ENCODE results near the gene KCNJ1. TPM values are rescaled to one million over a fixed set of nuclear protein-coding genes. Genes with fewer than 3 reads are reported as not detected.

KCNJ1 gene
- total RNA-seq, 1 donor from 2014 or later, result not detected

DNA sequence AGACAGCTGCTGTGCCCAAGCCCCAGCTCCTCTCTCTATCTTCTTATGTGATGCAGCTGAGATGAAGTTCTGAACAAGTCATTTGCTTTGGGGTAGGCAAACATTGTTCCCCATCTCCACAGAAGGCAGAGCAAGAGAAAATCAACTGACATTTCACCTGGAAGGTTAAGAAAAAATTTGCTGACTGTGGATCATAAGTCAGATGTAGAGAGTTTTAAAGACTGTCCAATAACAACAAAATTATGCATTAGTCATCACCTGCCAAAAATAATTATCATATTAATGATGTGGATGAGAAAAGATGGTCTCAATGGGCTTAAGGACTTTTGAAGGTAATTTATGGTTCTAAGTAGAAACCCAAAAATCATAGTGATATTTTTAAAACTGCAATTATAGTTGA is 59.2 kb downstream of the KCNJ1 start:
- Histone ChIP-seq H3K9me3 (no peaks in the 10 kb centered on the region), H3K27ac (no peak overlapping the region), H3K27me3 (no peaks in the 10 kb centered on the region), H3K4me1 (no peaks in the 10 kb centered on the region), H3K36me3 (no peaks in the 10 kb centered on the region), H3K4me3 (no peak overlapping the region)
- TF ChIP-seq, protein P1, sequence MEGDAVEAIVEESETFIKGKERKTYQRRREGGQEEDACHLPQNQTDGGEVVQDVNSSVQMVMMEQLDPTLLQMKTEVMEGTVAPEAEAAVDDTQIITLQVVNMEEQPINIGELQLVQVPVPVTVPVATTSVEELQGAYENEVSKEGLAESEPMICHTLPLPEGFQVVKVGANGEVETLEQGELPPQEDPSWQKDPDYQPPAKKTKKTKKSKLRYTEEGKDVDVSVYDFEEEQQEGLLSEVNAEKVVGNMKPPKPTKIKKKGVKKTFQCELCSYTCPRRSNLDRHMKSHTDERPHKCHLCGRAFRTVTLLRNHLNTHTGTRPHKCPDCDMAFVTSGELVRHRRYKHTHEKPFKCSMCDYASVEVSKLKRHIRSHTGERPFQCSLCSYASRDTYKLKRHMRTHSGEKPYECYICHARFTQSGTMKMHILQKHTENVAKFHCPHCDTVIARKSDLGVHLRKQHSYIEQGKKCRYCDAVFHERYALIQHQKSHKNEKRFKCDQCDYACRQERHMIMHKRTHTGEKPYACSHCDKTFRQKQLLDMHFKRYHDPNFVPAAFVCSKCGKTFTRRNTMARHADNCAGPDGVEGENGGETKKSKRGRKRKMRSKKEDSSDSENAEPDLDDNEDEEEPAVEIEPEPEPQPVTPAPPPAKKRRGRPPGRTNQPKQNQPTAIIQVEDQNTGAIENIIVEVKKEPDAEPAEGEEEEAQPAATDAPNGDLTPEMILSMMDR (IDR thresholded peaks at IDR 0.05), result no peak
- no peak for DNase-seq (ENCODE audit: low spot score in 2 of 2)
- intact Hi-C loops (cut with DNase I), result no loop called here

GRCh38 chr11:128806506-128807261 is 60.4 kb downstream of the KCNJ1 start:
- TF ChIP-seq, protein P1 (IDR thresholded peaks at IDR 0.05), result no peak
- intact Hi-C loops (cut with DNase I), result no loop called here
- Histone ChIP-seq H3K4me3 (no peak overlapping the region), H3K9me3 (no peaks in the 10 kb centered on the region), H3K27ac (no peak overlapping the region), H3K4me1 (no peaks in the 10 kb centered on the region), H3K27me3 (no peaks in the 10 kb centered on the region), H3K36me3 (no peaks in the 10 kb centered on the region)
- no peak for DNase-seq (ENCODE audit: low spot score in 2 of 2)

DNA sequence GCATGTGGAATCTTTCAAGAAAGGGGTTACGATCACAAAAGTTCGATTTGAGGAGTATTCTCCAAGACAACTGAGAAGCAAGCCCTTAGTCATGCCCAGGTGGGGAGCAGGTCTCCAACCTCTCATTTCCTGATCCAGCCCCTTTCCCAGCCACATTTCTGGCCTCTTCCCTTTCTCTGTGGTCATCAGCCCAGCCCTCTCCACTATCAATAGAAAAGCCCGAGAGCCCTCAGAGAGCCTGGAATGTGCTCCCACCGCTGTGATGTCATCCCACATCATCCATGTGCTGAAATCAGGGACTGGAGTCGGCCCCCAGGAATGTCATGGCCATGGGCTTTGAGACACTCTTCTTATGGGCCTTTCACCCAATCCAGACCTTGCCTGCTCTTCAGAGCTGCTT is 62.6 kb downstream of the KCNJ1 start:
- Histone ChIP-seq H3K36me3 (no peaks in the 10 kb centered on the region), H3K27me3 (no peaks in the 10 kb centered on the region), H3K27ac (no peak overlapping the region), H3K9me3 (no peaks in the 10 kb centered on the region), H3K4me1 (no peaks in the 10 kb centered on the region), H3K4me3 (no peak overlapping the region)
- no peak for DNase-seq (ENCODE audit: low spot score in 2 of 2)
- intact Hi-C loops (cut with DNase I), result no loop called here
- TF ChIP-seq, protein P1 (IDR thresholded peaks at IDR 0.05), result no peak

DNA sequence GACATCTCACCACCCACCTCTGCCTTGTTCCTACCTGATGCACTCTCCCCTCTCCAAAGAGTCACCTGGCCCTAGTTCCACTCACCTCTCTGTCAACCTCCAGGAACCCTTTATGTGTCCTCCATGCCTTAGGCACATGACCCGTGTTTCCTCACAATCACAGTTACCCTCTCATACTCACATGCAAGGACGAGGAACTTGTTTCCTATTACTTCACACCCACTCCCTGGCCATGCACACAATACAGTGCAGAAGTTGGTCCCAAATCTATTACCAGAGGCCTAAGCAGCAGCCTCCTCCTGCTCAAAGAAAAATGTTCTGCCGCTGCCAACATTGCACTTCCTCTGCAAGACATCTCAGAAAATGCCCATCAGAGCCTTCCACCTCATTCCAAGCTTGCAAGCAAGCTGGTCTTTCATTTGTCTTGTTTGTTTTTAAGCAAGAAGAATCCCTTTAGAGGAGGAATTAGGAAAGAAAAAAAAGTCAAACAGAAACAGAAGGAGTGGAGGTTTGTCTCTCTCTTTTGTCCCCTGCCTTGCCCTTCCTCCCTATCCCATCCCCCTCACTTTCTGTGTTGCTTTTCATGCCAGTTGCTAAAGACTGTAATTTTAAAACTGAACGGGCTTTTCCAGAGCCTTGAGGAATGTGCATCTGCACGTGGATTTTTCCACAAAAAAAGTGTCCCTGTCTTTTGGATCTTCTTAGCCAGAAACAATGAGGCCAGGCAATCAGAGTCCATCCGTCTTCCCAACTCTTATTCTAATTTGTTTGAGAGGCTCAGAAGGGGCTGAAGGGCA is 63.4 kb downstream of the KCNJ1 start:
- DNase-seq (ENCODE audit: low spot score in 2 of 2), result no peak
- TF ChIP-seq, protein P1 (IDR thresholded peaks at IDR 0.05), result no peak
- H3K27ac ChIP-seq, result no peak overlapping the region
- no peaks in the 10 kb centered on the region for H3K9me3 ChIP-seq
- H3K36me3 ChIP-seq, result no peaks in the 10 kb centered on the region
- intact Hi-C loops (cut with DNase I), result no loop called here
- H3K4me1 ChIP-seq, result no peaks in the 10 kb centered on the region
- H3K4me3 ChIP-seq, result no peak overlapping the region
- H3K27me3 ChIP-seq, result no peaks in the 10 kb centered on the region

DNA sequence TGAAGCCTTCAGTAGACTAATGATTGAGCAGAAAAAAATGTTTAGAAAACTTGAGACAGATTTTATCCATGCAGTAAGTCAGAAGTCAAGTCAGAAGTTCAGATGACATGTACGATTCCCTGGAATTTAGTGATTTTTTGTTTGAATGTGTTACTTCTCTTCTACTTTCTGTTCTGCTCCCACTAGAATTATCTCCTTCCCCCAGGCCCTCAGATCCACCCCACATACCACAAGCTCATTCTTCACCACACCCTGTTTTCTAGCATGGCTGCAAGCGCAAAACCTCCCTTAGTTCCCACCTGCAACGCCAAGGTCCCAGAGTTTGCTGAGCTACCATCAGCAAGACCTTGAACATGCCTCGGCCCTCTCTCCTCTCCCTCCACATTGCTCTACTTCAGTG is 64.1 kb downstream of the KCNJ1 start:
- H3K36me3 ChIP-seq, result no peaks in the 10 kb centered on the region
- DNase-seq (ENCODE audit: low spot score in 2 of 2), result no peak
- no peak overlapping the region for H3K27ac ChIP-seq
- no peaks in the 10 kb centered on the region for H3K9me3 ChIP-seq
- no peaks in the 10 kb centered on the region for H3K4me1 ChIP-seq
- H3K27me3 ChIP-seq, result no peaks in the 10 kb centered on the region
- no peak overlapping the region for H3K4me3 ChIP-seq
- intact Hi-C loops (cut with DNase I), result no loop called here
- TF ChIP-seq, protein P1 (IDR thresholded peaks at IDR 0.05), result no peak
